Measurements from ENCODE around the gene SMPDL3B. TPM values are rescaled to one million over a fixed set of nuclear protein-coding genes. Genes with fewer than 3 reads are reported as not detected.

SMPDL3B gene
- total RNA-seq, 3 donors from 2014 or later (not counting 1 experiment from before 2014, with no cell fraction given) = 0.24 to 0.88 (median 0.75) TPM

- no peak overlapping the region for H3K27ac Mint-ChIP-seq
- intact Hi-C loops (cut with micrococcal nuclease) = no loop called here
- Histone ChIP-seq H3K9me3 (ENCODE audit: control insufficient read depth, insufficient read depth, low read length) (no peaks in the 10 kb centered on the region), H3K36me3 (ENCODE audit: control insufficient read depth, insufficient read depth, low read length) (no peaks in the 10 kb centered on the region), H3K4me1 (ENCODE audit: control insufficient read depth, insufficient read depth, low read length) (peaks cover 20% of the 10 kb centered on the region), H3K27me3 (ENCODE audit: control insufficient read depth, insufficient read depth, low read length) (no peaks in the 10 kb centered on the region), H3K27ac (ENCODE audit: low read length) (no peak overlapping the region), H3K4me3 (ENCODE audit: low read length) (no peak overlapping the region)
- no peak for TF ChIP-seq CTCF (IDR thresholded peaks at IDR 0.05)
- H3K27me3 Mint-ChIP-seq (ENCODE audit: low read depth in 2 of 2) = peaks cover 11 to 19% of the 10 kb centered on the region in 2 donors
- no peaks in the 10 kb centered on the region for H3K36me3 Mint-ChIP-seq
- ATAC-seq = no peak
- DNase-seq = no peak
- 86% methylated on average over 5 of the region's 5 CpGs for WGBS (ENCODE audit: insufficient coverage)
- no peaks in the 10 kb centered on the region for H3K9me3 Mint-ChIP-seq
- H3K4me3 Mint-ChIP-seq = no peak overlapping the region
- H3K4me1 Mint-ChIP-seq = peaks cover 8 to 25% of the 10 kb centered on the region in 2 donors
These were observed 1.6 kb downstream of the SMPDL3B start for GRCh38 chr1:27936370-27936769.

DNA sequence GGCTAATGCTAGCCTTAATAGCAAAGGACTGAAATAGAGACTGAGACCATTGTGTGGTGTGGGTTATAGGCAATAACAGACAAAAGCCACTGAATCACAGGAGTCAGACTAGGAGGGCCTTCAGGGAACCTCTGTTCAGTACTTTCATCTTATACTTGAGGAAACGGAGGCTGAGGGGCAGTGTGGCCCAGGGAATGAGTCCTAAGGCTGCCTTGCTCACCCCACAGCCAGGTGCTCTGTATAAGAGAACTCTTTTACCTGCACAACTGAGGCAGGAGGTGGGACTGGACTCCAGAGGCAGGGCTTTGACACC, 2.7 kb downstream of the SMPDL3B start:
- Mint-ChIP-seq H3K4me1 (peaks cover 8 to 24% of the 10 kb centered on the region in 2 donors), H3K27me3 (ENCODE audit: low read depth in 2 of 2) (peaks cover 11 to 18% of the 10 kb centered on the region in 2 donors), H3K36me3 (no peaks in the 10 kb centered on the region), H3K4me3 (no peak overlapping the region), H3K27ac (no peak overlapping the region), H3K9me3 (no peaks in the 10 kb centered on the region)
- TF ChIP-seq CTCF (IDR thresholded peaks at IDR 0.05) = no peak
- peaks cover 20% of the 10 kb centered on the region for H3K4me1 ChIP-seq (ENCODE audit: control insufficient read depth, insufficient read depth, low read length)
- no peaks in the 10 kb centered on the region for H3K9me3 ChIP-seq (ENCODE audit: control insufficient read depth, insufficient read depth, low read length)
- no peak overlapping the region for H3K4me3 ChIP-seq (ENCODE audit: low read length)
- ATAC-seq (no peak), DNase-seq (no peak)
- intact Hi-C loops (cut with micrococcal nuclease) = no loop called here
- WGBS (ENCODE audit: insufficient coverage) = 100% methylated on average over 1 of the region's 1 CpG
- no peaks in the 10 kb centered on the region for H3K27me3 ChIP-seq (ENCODE audit: control insufficient read depth, insufficient read depth, low read length)
- H3K27ac ChIP-seq (ENCODE audit: low read length) = no peak overlapping the region
- H3K36me3 ChIP-seq (ENCODE audit: control insufficient read depth, insufficient read depth, low read length) = no peaks in the 10 kb centered on the region

DNA sequence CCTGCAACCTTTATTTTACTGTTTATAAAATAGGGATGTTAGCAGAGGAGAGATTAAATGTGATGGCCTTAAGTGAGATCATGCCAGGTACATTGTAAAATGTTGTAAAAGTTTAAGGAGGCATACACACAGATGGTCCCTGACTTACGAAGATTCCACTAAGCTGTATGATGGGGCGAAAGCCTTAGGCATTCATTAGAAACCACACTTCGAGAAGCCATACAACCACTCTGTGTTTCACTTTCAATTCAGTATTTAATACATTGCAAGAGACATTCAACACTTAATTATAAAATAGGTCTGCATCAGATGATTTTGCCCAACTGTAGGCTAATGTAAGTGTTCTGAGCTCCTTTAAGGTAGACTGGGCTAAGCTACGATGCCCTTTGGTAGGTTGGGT, 3.7 kb downstream of the SMPDL3B start:
- no peak for ATAC-seq
- no peak overlapping the region for H3K27ac ChIP-seq (ENCODE audit: low read length)
- Mint-ChIP-seq H3K4me3 (no peak overlapping the region), H3K4me1 (peaks cover 16 to 32% of the 10 kb centered on the region in 2 donors), H3K27ac (no peak overlapping the region), H3K27me3 (ENCODE audit: low read depth in 2 of 2) (peaks cover 11 to 14% of the 10 kb centered on the region in 2 donors), H3K9me3 (no peaks in the 10 kb centered on the region), H3K36me3 (no peaks in the 10 kb centered on the region)
- DNase-seq = no peak
- H3K27me3 ChIP-seq (ENCODE audit: control insufficient read depth, insufficient read depth, low read length) = no peaks in the 10 kb centered on the region
- TF ChIP-seq CTCF (IDR thresholded peaks at IDR 0.05) = no peak
- H3K36me3 ChIP-seq (ENCODE audit: control insufficient read depth, insufficient read depth, low read length) = no peaks in the 10 kb centered on the region
- WGBS (ENCODE audit: insufficient coverage) = 61% methylated on average over 4 of the region's 4 CpGs
- H3K9me3 ChIP-seq (ENCODE audit: control insufficient read depth, insufficient read depth, low read length) = no peaks in the 10 kb centered on the region
- H3K4me3 ChIP-seq (ENCODE audit: low read length) = no peak overlapping the region
- intact Hi-C loops (cut with micrococcal nuclease) = no loop called here
- H3K4me1 ChIP-seq (ENCODE audit: control insufficient read depth, insufficient read depth, low read length) = peaks cover 29% of the 10 kb centered on the region

DNA sequence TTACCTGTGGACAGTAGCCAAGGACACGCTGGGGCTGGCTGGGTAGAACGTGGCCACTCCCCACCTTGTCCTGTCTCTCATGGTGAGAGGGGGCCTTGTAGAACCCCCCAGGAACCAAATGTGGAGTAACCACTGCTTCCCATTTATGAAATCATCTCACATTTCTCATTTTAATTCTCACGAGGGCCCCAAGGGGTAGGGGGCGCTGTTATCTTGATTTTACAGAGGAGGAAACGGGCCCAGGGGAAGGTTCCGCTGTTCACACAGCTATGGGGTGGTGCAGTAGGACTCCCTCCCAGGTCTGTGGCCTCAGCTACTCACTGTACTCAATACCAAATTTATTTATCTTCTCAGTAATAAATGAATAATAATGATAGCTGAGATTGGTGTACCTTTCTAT, 5.5 kb downstream of the SMPDL3B start:
- Mint-ChIP-seq H3K4me1 (peaks cover 24 to 35% of the 10 kb centered on the region in 2 donors), H3K27ac (peak overlapping the region; percentile 93), H3K27me3 (ENCODE audit: low read depth in 2 of 2) (peaks cover 4 to 8% of the 10 kb centered on the region in 2 donors), H3K4me3 (no peak overlapping the region), H3K36me3 (no peaks in the 10 kb centered on the region), H3K9me3 (no peaks in the 10 kb centered on the region)
- WGBS (ENCODE audit: insufficient coverage) = 39% methylated on average over 2 of the region's 6 CpGs
- intact Hi-C loops (cut with micrococcal nuclease) = loop anchor here (1.0 to 5.0 kb wide), 3 partner anchors 39 to 267 kb away; partner anchors contain the start of gene EYA3
- peak; percentile 63 to 85 for DNase-seq
- Histone ChIP-seq H3K27ac (ENCODE audit: low read length) (peak overlapping the region; percentile 6), H3K36me3 (ENCODE audit: control insufficient read depth, insufficient read depth, low read length) (no peaks in the 10 kb centered on the region), H3K27me3 (ENCODE audit: control insufficient read depth, insufficient read depth, low read length) (no peaks in the 10 kb centered on the region), H3K9me3 (ENCODE audit: control insufficient read depth, insufficient read depth, low read length) (no peaks in the 10 kb centered on the region), H3K4me3 (ENCODE audit: low read length) (no peak overlapping the region), H3K4me1 (ENCODE audit: control insufficient read depth, insufficient read depth, low read length) (peaks cover 34% of the 10 kb centered on the region)
- ATAC-seq = peak; percentile 77 to 83 (median 81)
- peak; percentile 75 for TF ChIP-seq CTCF (IDR thresholded peaks at IDR 0.05)
